H9 (cell line): ENCODE results near the gene CCDC57. TPM values are rescaled to one million over a fixed set of nuclear protein-coding genes. Genes with fewer than 3 reads are reported as not detected.

Source experiments
- DNase-seq: peaks from one replicate; pipeline ENCODE4 v3.0.0-alpha.2; 2017
- H2AFZ ChIP-seq: one replicate; pipeline ENCODE4 v1.6.1; 2013; ENCODE audit warnings: mild to moderate bottlenecking, low read length, control low read depth, moderate library complexity
- H2AK5ac ChIP-seq: 2 replicates; pipeline ENCODE4 v1.6.1; 2013; ENCODE audit warnings: low read length, control low read depth, mixed read lengths; ENCODE audit not compliant: insufficient read length
- H2BK120ac ChIP-seq: one replicate; pipeline ENCODE4 v1.6.1; 2013; ENCODE audit warnings: low read depth, mild to moderate bottlenecking, low read length, control low read depth, inconsistent platforms; ENCODE audit not compliant: poor library complexity, severe bottlenecking
- H2BK12ac ChIP-seq: 2 replicates; pipeline ENCODE4 v1.6.1; 2013; ENCODE audit warnings: low read length, control low read depth, mixed read lengths, low read depth; ENCODE audit not compliant: insufficient read length
- H2BK15ac ChIP-seq: 2 replicates; pipeline ENCODE4 v1.6.1; 2013; ENCODE audit warnings: low read depth, low read length, control low read depth
- H2BK20ac ChIP-seq: one replicate; pipeline ENCODE4 v1.6.1; 2013; ENCODE audit warnings: low read depth, mild to moderate bottlenecking, low read length, control low read depth, inconsistent platforms; ENCODE audit not compliant: poor library complexity, severe bottlenecking
- H2BK5ac ChIP-seq: 2 replicates; pipeline ENCODE4 v1.6.1; 2013; ENCODE audit warnings: low read length, control low read depth, mixed read lengths; ENCODE audit not compliant: insufficient read length
- H3K14ac ChIP-seq: 2 replicates; pipeline ENCODE4 v1.6.1; 2013; ENCODE audit warnings: low read length, control low read depth; ENCODE audit not compliant: insufficient read depth
- H3K18ac ChIP-seq: 2 replicates; pipeline ENCODE4 v1.6.1; 2013; ENCODE audit warnings: low read depth, mild to moderate bottlenecking, mixed read lengths, low read length, control low read depth; ENCODE audit not compliant: insufficient read length
- H3K23ac ChIP-seq: 2 replicates; pipeline ENCODE4 v1.6.1; 2013; ENCODE audit warnings: low read length, control low read depth, mixed read lengths, low read depth; ENCODE audit not compliant: insufficient read length
- H3K23me2 ChIP-seq: 2 replicates; pipeline ENCODE4 v1.6.1; 2013; ENCODE audit warnings: low read depth, mild to moderate bottlenecking, mixed read lengths, low read length, control low read depth; ENCODE audit not compliant: insufficient read length, poor library complexity, severe bottlenecking
- H3K27ac ChIP-seq: 2 replicates; pipeline ENCODE4 v1.5.1; 2013; ENCODE audit warnings: low read length, control low read depth, mixed read lengths, low read depth; ENCODE audit not compliant: insufficient read length
- H3K27me3 ChIP-seq: 2 replicates; pipeline ENCODE4 v1.6.1; 2013; ENCODE audit warnings: low read length, control low read depth, inconsistent platforms; ENCODE audit not compliant: insufficient read depth
- H3K4ac ChIP-seq: 2 replicates; pipeline ENCODE4 v1.6.1; 2013; ENCODE audit warnings: low read depth, mild to moderate bottlenecking, control low read depth, inconsistent platforms, low read length, moderate library complexity
- H3K4me1 ChIP-seq: 2 replicates; pipeline ENCODE4 v1.6.1; 2013; ENCODE audit warnings: low read length, control low read depth, inconsistent platforms; ENCODE audit not compliant: insufficient read depth
- H3K4me2 ChIP-seq: 2 replicates; pipeline ENCODE4 v1.6.1; 2013; ENCODE audit warnings: low read length, control low read depth, mixed read lengths; ENCODE audit not compliant: insufficient read length, insufficient read depth
- H3K56ac ChIP-seq: 2 replicates; pipeline ENCODE4 v1.6.1; 2013; ENCODE audit warnings: low read depth, mild to moderate bottlenecking, mixed read lengths, low read length, control low read depth; ENCODE audit not compliant: insufficient read length
- H3K79me1 ChIP-seq: 2 replicates; pipeline ENCODE4 v1.6.1; 2013; ENCODE audit warnings: low read depth, mild to moderate bottlenecking, moderate library complexity, low read length, control low read depth, inconsistent platforms; ENCODE audit not compliant: insufficient read depth, poor library complexity, severe bottlenecking
- H3K79me2 ChIP-seq: 2 replicates; pipeline ENCODE4 v1.6.1; 2013; ENCODE audit warnings: low read length, control low read depth, inconsistent platforms; ENCODE audit not compliant: insufficient read depth
- H3K9ac ChIP-seq: 2 replicates; pipeline ENCODE4 v1.6.1; 2013; ENCODE audit warnings: low read length, control low read depth, mixed read lengths; ENCODE audit not compliant: insufficient read length; ENCODE audit errors: extremely low read depth
- H3K9me3 ChIP-seq: one replicate; pipeline ENCODE4 v1.6.1; 2013; ENCODE audit warnings: low read depth, low read length, inconsistent platforms; ENCODE audit not compliant: control insufficient read depth
- H3T11ph ChIP-seq: one replicate; pipeline ENCODE4 v1.6.1; 2013; ENCODE audit warnings: mild to moderate bottlenecking, low read length, control low read depth, inconsistent platforms
- H4K20me1 ChIP-seq: one replicate; pipeline ENCODE4 v1.6.1; 2013; ENCODE audit not compliant: control insufficient read depth, insufficient read length, insufficient read depth
- H4K5ac ChIP-seq: 2 replicates; pipeline ENCODE4 v1.6.1; 2013; ENCODE audit warnings: low read depth, mild to moderate bottlenecking, mixed read lengths, low read length, control low read depth; ENCODE audit not compliant: insufficient read length
- H4K8ac ChIP-seq: replicated peaks from 2 replicates; pipeline ENCODE4 v1.6.1; 2013; ENCODE audit warnings: low read length, control low read depth, mixed read lengths, low read depth; ENCODE audit not compliant: insufficient read length
- H4K91ac ChIP-seq: 2 replicates; pipeline ENCODE4 v1.6.1; 2013; ENCODE audit warnings: low read depth, mild to moderate bottlenecking, moderate library complexity, mixed read lengths, low read length, control low read depth; ENCODE audit not compliant: insufficient read length
- H3K27ac Mint-ChIP-seq, 3 experiments: 2 replicates in 2 of 3; 3 replicates in 1 of 3; pipeline ENCODE4 v1.8.0; 2020 to 2021; ENCODE audit warnings: mixed read lengths in 3 of 3, mild to moderate bottlenecking in 1 of 3, moderate library complexity in 1 of 3
- H3K27me3 Mint-ChIP-seq: 2 replicates; pipeline ENCODE4 v1.8.0; 2021; ENCODE audit warnings: low read depth, mild to moderate bottlenecking, moderate library complexity, mixed read lengths
- H3K36me3 Mint-ChIP-seq, 3 experiments: 2 replicates in 2 of 3; 3 replicates in 1 of 3; pipeline ENCODE4 v1.8.0; 2020 to 2021; ENCODE audit warnings: low read depth in 3 of 3, mixed read lengths in 3 of 3; ENCODE audit not compliant: insufficient read depth in 1 of 3
- H3K4me1 Mint-ChIP-seq, 2 experiments: 2 replicates each; pipeline ENCODE4 v1.8.0; 2020; ENCODE audit warnings: mixed read lengths in 2 of 2
- H3K4me3 Mint-ChIP-seq, 2 experiments: 2 replicates in 1 of 2; 3 replicates in 1 of 2; pipeline ENCODE4 v1.8.0; 2020 to 2021; ENCODE audit warnings: mild to moderate bottlenecking in 2 of 2, mixed read lengths in 2 of 2, moderate library complexity in 1 of 2
- H3K9me3 Mint-ChIP-seq, 2 experiments: 2 replicates in 1 of 2; 3 replicates in 1 of 2; pipeline ENCODE4 v1.8.0; 2020; ENCODE audit warnings: mild to moderate bottlenecking in 2 of 2, mixed read lengths in 2 of 2, moderate library complexity in 1 of 2
- WGBS: extraction: QIAGEN DNeasy Blood & Tissue Kit; methylation state at CpG from one replicate; pipeline ENCODE4 v1.1.7; 2013; ENCODE audit warnings: missing lambda C conversion rate, low lambda C conversion rate, mixed read lengths; ENCODE audit not compliant: insufficient read length; ENCODE audit errors: extremely low coverage; 5-methylcytosine and 5-hydroxymethylcytosine counted together
- total RNA-seq: library from RNA; stranded (reverse); gene quantifications from 2 replicates; pipeline ENCODE4 v1.2.1, GENCODE V29; 2021
- TF ChIP-seq, protein P1 (sequence below): fragments of 200-600 bp; sonication (generic); conservative IDR thresholded peaks from 3 replicates; pipeline ENCODE4 v1.8.0; 2021; ENCODE audit warnings: antibody characterized with exemption, mild to moderate bottlenecking

Gene CCDC57
- total RNA-seq, 1 experiment from 2014 or later, result 11.0 TPM

DNA sequence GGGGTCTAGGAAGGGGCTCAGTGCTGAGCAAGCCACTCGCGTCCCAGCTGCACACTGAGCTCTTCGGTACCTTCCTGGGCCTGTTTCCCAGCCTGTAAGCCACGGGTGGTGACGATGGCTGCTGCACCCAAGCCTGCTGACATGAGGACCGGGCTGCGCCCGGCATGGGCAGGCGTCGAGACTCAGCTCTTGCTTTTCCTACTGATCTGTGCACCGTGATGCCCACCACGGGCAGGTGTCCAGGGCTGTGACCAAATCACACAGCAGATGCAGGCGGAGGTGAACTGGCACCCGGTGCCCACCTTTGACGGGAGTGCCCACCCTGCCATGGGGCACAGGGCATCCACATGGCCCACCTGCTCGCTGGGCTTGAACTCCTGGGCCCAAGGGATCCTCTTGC, 17.9 kb downstream of the CCDC57 start:
- Histone ChIP-seq H3K4me1 (no peaks in the 10 kb centered on the region), H2AFZ (no peak overlapping the region), H4K20me1 (no peaks in the 10 kb centered on the region), H3T11ph (no peak overlapping the region), H2BK20ac (no peak overlapping the region), H3K27me3 (no peaks in the 10 kb centered on the region), H4K91ac (no peak overlapping the region), H2AK5ac (no peak overlapping the region), H3K79me2 (no peaks in the 10 kb centered on the region), H4K5ac (no peak overlapping the region), H3K56ac (no peak overlapping the region), H3K79me1 (no peaks in the 10 kb centered on the region), H3K18ac (no peak overlapping the region), H2BK120ac (no peak overlapping the region), H3K14ac (no peak overlapping the region; the same call in 1 of the 2 replicates), H2BK15ac (no peak overlapping the region), H3K4ac (no peak overlapping the region), H3K4me2 (no peak overlapping the region), H3K9ac (no peak overlapping the region), H3K9me3 (no peaks in the 10 kb centered on the region), H3K23ac (no peak overlapping the region), H2BK5ac (no peak overlapping the region), H3K27ac (no peak overlapping the region), H3K23me2 (no peaks in the 10 kb centered on the region), H4K8ac (no peak overlapping the region), H2BK12ac (no peak overlapping the region)
- Mint-ChIP-seq H3K36me3 (peaks cover 5 to 44% (median 29%) of the 10 kb centered on the region in 3 experiments; a peak in 5 of 7 replicates), H3K4me1 (no peaks in the 10 kb centered on the region), H3K9me3 (no peaks in the 10 kb centered on the region), H3K27me3 (peaks cover 4% of the 10 kb centered on the region), H3K4me3 (no peak overlapping the region), H3K27ac (no peak overlapping the region)
- no CpG with 5 or more reads among the region's 16 CpGs for WGBS
- TF ChIP-seq, protein P1, sequence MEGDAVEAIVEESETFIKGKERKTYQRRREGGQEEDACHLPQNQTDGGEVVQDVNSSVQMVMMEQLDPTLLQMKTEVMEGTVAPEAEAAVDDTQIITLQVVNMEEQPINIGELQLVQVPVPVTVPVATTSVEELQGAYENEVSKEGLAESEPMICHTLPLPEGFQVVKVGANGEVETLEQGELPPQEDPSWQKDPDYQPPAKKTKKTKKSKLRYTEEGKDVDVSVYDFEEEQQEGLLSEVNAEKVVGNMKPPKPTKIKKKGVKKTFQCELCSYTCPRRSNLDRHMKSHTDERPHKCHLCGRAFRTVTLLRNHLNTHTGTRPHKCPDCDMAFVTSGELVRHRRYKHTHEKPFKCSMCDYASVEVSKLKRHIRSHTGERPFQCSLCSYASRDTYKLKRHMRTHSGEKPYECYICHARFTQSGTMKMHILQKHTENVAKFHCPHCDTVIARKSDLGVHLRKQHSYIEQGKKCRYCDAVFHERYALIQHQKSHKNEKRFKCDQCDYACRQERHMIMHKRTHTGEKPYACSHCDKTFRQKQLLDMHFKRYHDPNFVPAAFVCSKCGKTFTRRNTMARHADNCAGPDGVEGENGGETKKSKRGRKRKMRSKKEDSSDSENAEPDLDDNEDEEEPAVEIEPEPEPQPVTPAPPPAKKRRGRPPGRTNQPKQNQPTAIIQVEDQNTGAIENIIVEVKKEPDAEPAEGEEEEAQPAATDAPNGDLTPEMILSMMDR, result no peak
- DNase-seq, result no peak
